ENCODE measurements around the gene STAMBPL1. TPM values are rescaled to one million over a fixed set of nuclear protein-coding genes. Genes with fewer than 3 reads are reported as not detected.

Gene STAMBPL1
- total RNA-seq, 1 experiment from 2014 or later: 9.4 TPM

DNA sequence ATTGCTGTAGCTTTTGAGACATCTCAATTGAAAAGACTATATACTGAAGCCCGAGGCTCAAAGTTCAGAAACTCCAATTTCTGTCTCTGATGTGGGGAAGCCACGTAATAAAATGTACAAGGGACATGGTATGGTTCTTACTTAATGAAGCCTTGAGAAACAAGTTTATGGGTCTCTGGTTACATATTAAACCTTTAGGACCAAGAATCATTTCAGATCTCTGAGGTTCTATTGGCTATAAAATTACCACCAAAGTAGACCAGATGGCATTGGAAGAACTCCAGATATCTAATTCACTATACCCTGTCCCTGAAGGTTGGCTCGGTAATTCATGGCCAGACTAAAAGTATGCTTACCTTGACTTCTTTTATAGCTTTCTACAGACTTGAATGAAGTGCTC is 23.7 kb downstream of the STAMBPL1 start:
- no peak overlapping the region for H3K27ac Mint-ChIP-seq (ENCODE audit: unreplicated experiment)

DNA sequence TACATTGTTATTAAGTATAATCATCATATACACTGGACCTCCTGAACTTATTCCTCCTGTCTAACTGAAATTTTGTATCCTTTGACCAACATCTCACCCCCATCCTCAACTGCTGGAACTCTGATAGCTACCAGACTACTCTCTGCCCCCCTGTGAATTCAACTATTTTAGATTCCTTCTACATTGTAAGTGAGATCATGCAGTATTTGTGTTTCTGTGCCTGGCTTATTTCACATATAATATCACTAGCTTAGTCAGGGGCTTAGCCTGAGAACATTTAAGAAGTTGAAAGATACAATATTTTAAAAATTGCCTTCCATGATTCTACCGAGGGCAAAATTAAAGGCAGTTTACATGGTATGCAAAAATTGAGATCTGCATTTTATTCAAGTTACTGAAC is 26.9 kb downstream of the STAMBPL1 start:
- no peak for TF ChIP-seq CTCF (IDR thresholded peaks at IDR 0.05; ENCODE audit: unreplicated experiment)
- no peak overlapping the region for H3K27ac Mint-ChIP-seq (ENCODE audit: unreplicated experiment)
- no peaks in the 10 kb centered on the region for H3K9me3 Mint-ChIP-seq (ENCODE audit: low read depth, unreplicated experiment)
- no peaks in the 10 kb centered on the region for H3K4me1 Mint-ChIP-seq (ENCODE audit: low read depth, unreplicated experiment)
- intact Hi-C loops (cut with micrococcal nuclease; ENCODE audit: unreplicated experiment): no loop called here
- H3K4me3 Mint-ChIP-seq (ENCODE audit: low read depth, unreplicated experiment): no peak overlapping the region
- H3K27me3 Mint-ChIP-seq (ENCODE audit: unreplicated experiment): no peaks in the 10 kb centered on the region
- no peak for DNase-seq
- CTCF ChIA-PET: interaction anchor here (1.0 to 1.2 kb wide), 2 partner anchors 26 to 219 kb away, joined by 3 read pairs; no protein-coding TSS in a partner anchor
- H3K36me3 Mint-ChIP-seq (ENCODE audit: insufficient read depth, unreplicated experiment): no peaks in the 10 kb centered on the region
- BruUV-seq (replicated peaks): no TSS peak

More for the DNA sequence above, 23.7 kb downstream of the STAMBPL1 start:
- H3K27me3 Mint-ChIP-seq (ENCODE audit: unreplicated experiment): no peaks in the 10 kb centered on the region
- no peak overlapping the region for H3K4me3 Mint-ChIP-seq (ENCODE audit: low read depth, unreplicated experiment)
- CTCF ChIA-PET: no interaction called here
- no peak for TF ChIP-seq CTCF (IDR thresholded peaks at IDR 0.05; ENCODE audit: unreplicated experiment)
- intact Hi-C loops (cut with micrococcal nuclease; ENCODE audit: unreplicated experiment): no loop called here
- H3K36me3 Mint-ChIP-seq (ENCODE audit: insufficient read depth, unreplicated experiment): no peaks in the 10 kb centered on the region
- no peak for DNase-seq
- BruUV-seq (replicated peaks): no TSS peak
- no peaks in the 10 kb centered on the region for H3K4me1 Mint-ChIP-seq (ENCODE audit: low read depth, unreplicated experiment)
- H3K9me3 Mint-ChIP-seq (ENCODE audit: low read depth, unreplicated experiment): no peaks in the 10 kb centered on the region

GRCh38 chr10:88908194-88908593 is 28.1 kb downstream of the STAMBPL1 start:
- no peak for DNase-seq
- Mint-ChIP-seq H3K27me3 (ENCODE audit: unreplicated experiment) (no peaks in the 10 kb centered on the region), H3K36me3 (ENCODE audit: insufficient read depth, unreplicated experiment) (no peaks in the 10 kb centered on the region), H3K4me3 (ENCODE audit: low read depth, unreplicated experiment) (no peak overlapping the region), H3K9me3 (ENCODE audit: low read depth, unreplicated experiment) (no peaks in the 10 kb centered on the region), H3K4me1 (ENCODE audit: low read depth, unreplicated experiment) (no peaks in the 10 kb centered on the region), H3K27ac (ENCODE audit: unreplicated experiment) (no peak overlapping the region)
- intact Hi-C loops (cut with micrococcal nuclease; ENCODE audit: unreplicated experiment): no loop called here
- no peak for TF ChIP-seq CTCF (IDR thresholded peaks at IDR 0.05; ENCODE audit: unreplicated experiment)
- no TSS peak for BruUV-seq (replicated peaks)
- CTCF ChIA-PET: no interaction called here

GRCh38 chr10:88911116-88911515 is 31.1 kb downstream of the STAMBPL1 start:
- Mint-ChIP-seq H3K36me3 (ENCODE audit: insufficient read depth, unreplicated experiment) (no peaks in the 10 kb centered on the region), H3K9me3 (ENCODE audit: low read depth, unreplicated experiment) (no peaks in the 10 kb centered on the region), H3K27ac (ENCODE audit: unreplicated experiment) (no peak overlapping the region), H3K27me3 (ENCODE audit: unreplicated experiment) (no peaks in the 10 kb centered on the region), H3K4me1 (ENCODE audit: low read depth, unreplicated experiment) (no peaks in the 10 kb centered on the region), H3K4me3 (ENCODE audit: low read depth, unreplicated experiment) (no peak overlapping the region)
- DNase-seq: no peak
- CTCF ChIA-PET: no interaction called here
- no TSS peak for BruUV-seq (replicated peaks)
- intact Hi-C loops (cut with micrococcal nuclease; ENCODE audit: unreplicated experiment): no loop called here
- no peak for TF ChIP-seq CTCF (IDR thresholded peaks at IDR 0.05; ENCODE audit: unreplicated experiment)
